Karpas-422 (cell line): ENCODE results near the gene SPSB3. TPM values are rescaled to one million over a fixed set of nuclear protein-coding genes. Genes with fewer than 3 reads are reported as not detected.

Experiments used
- DNase-seq: peaks from one replicate; pipeline ENCODE4 v3.0.0-alpha.2; 2015
- H2AFZ ChIP-seq: fragments of 200-600 bp; sonication (generic); 2 replicates; pipeline ENCODE4 v1.6.1; 2014; ENCODE audit warnings: antibody characterized with exemption, low read length, mixed read lengths
- H3K27ac ChIP-seq: fragments of 200-600 bp; sonication (generic); 2 replicates; pipeline ENCODE4 v1.5.1; 2014; ENCODE audit warnings: mild to moderate bottlenecking, low read length, moderate library complexity
- H3K27me3 ChIP-seq: fragments of 200-600 bp; sonication (generic); 2 replicates; pipeline ENCODE4 v1.6.1; 2014; ENCODE audit warnings: low read length, mixed read lengths
- H3K36me3 ChIP-seq: fragments of 200-600 bp; sonication (generic); 2 replicates; pipeline ENCODE4 v1.6.1; 2014; ENCODE audit warnings: low read length, mixed read lengths; ENCODE audit not compliant: insufficient read depth
- H3K4me1 ChIP-seq: fragments of 200-600 bp; sonication (generic); 2 replicates; pipeline ENCODE4 v1.6.1; 2014; ENCODE audit warnings: mild to moderate bottlenecking, low read length, mixed read lengths
- H3K4me2 ChIP-seq: fragments of 200-600 bp; sonication (generic); 2 replicates; pipeline ENCODE4 v1.6.1; 2014; ENCODE audit warnings: low read length, low read depth, mild to moderate bottlenecking; ENCODE audit not compliant: poor library complexity, severe bottlenecking
- H3K4me3 ChIP-seq: fragments of 200-600 bp; sonication (generic); 2 replicates; pipeline ENCODE4 v1.5.1; 2014; ENCODE audit warnings: mild to moderate bottlenecking, antibody characterized with exemption, low read length, mixed read lengths
- H3K79me2 ChIP-seq: fragments of 200-600 bp; sonication (generic); 2 replicates; pipeline ENCODE4 v1.6.1; 2014; ENCODE audit warnings: mild to moderate bottlenecking, low read length, mixed read lengths
- H3K9ac ChIP-seq: fragments of 200-600 bp; sonication (generic); 2 replicates; pipeline ENCODE4 v1.6.0; 2014; ENCODE audit warnings: low read length
- H3K9me2 ChIP-seq: fragments of 200-600 bp; sonication (generic), shearing (Covaris generic); replicated peaks from 2 replicates; pipeline ENCODE4 v1.6.0; 2014; ENCODE audit warnings: mild to moderate bottlenecking, low read length, moderate library complexity; ENCODE audit not compliant: insufficient read depth
- H3K9me3 ChIP-seq: fragments of 300-700, 200-600 bp; sonication (generic); 2 replicates; pipeline ENCODE4 v1.6.1; 2014; ENCODE audit warnings: low read length, mixed read lengths
- H4K20me1 ChIP-seq: fragments of 200-600 bp; sonication (generic); 2 replicates; pipeline ENCODE4 v1.6.1; 2014; ENCODE audit warnings: mild to moderate bottlenecking, antibody characterized with exemption, low read length, low read depth; ENCODE audit not compliant: insufficient read depth
- total RNA-seq: library from RNA; depleted of rRNA; stranded (reverse); fragments of >200 nt; shearing (Covaris generic); gene quantifications from 2 replicates; pipeline ENCODE4 v1.2.3, GENCODE V29; 2014; ENCODE audit warnings: low replicate concordance

The SPSB3 gene
- total RNA-seq, 1 experiment from 2014 or later, result 38.5 TPM

DNA sequence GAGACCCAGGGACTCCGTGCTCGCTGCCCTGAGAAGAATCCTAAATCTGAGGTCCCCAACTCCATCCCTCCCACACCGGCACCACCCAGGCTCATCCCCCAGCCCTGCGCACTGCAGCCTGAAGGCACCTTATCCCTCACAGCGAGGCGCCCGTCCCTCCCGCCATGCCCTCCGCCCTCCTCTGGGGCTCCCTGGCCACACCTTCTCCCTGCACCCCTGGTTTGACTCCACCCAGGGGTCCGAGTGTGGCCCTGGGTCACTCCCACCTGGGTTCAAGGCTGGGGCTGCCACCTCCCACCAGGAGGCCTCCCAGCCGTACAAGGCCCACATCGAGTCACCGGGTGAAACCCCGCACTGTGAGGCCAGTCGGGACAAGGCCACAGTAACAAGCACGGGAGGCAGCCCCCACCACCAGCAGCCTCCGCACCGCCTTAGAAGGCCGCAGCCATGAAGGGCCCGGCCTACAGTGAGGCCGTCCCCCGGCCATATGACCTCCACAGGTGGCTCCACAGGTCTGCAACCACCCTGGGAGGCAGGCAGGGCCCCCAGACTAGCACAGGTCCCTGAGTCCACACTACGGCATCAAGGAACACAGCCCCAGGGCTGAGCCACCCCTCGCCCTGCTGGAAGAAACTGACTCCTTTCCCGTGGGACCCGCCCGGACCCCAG is 36.0 kb upstream of the SPSB3 start:
- Histone ChIP-seq H3K36me3 (no peaks in the 10 kb centered on the region; the same call in 1 of the 2 replicates), H3K4me2 (no peak overlapping the region)

GRCh38 chr16:1817716-1818115 is 35.3 kb upstream of the SPSB3 start:
- no peaks in the 10 kb centered on the region for H3K9me3 ChIP-seq
- no peak for DNase-seq
- H3K79me2 ChIP-seq, result no peaks in the 10 kb centered on the region
- H3K9ac ChIP-seq, result no peak overlapping the region
- no peak overlapping the region for H2AFZ ChIP-seq
- no peaks in the 10 kb centered on the region for H3K4me1 ChIP-seq
- no peaks in the 10 kb centered on the region for H4K20me1 ChIP-seq
- no peak overlapping the region for H3K27ac ChIP-seq
- no peak overlapping the region for H3K4me2 ChIP-seq
- H3K9me2 ChIP-seq, result no peaks in the 10 kb centered on the region
- no peak overlapping the region for H3K4me3 ChIP-seq
- H3K36me3 ChIP-seq, result no peaks in the 10 kb centered on the region; the same call in 1 of the 2 replicates
- H3K27me3 ChIP-seq, result no peaks in the 10 kb centered on the region

More for the DNA sequence above, 36.0 kb upstream of the SPSB3 start:
- Histone ChIP-seq H3K4me1 (no peaks in the 10 kb centered on the region), H3K4me3 (no peak overlapping the region), H3K9me2 (no peaks in the 10 kb centered on the region), H3K9me3 (no peaks in the 10 kb centered on the region), H2AFZ (no peak overlapping the region), H3K9ac (no peak overlapping the region), H4K20me1 (no peaks in the 10 kb centered on the region), H3K27ac (no peak overlapping the region), H3K79me2 (no peaks in the 10 kb centered on the region), H3K27me3 (no peaks in the 10 kb centered on the region)
- no peak for DNase-seq

DNA sequence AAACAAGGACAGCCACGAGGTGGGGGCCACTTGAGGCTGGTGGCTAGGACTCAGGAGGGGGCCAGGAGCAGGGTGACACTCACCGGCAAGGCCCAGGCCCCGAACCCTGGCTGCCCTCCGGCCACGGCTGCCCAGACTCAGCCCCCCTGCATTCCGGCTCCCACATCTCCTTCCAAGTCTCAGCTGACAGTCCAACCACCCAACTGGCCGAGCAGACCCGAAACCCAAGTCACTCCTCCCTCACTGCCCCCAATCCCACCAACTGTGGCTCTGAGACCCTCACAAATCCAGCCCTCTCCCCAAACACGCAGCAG is 34.9 kb upstream of the SPSB3 start:
- Histone ChIP-seq H3K27ac (no peak overlapping the region), H3K9me2 (no peaks in the 10 kb centered on the region), H3K4me3 (no peak overlapping the region), H4K20me1 (no peaks in the 10 kb centered on the region), H3K9ac (no peak overlapping the region), H3K4me2 (no peak overlapping the region), H3K79me2 (no peaks in the 10 kb centered on the region), H3K27me3 (no peaks in the 10 kb centered on the region), H3K4me1 (no peaks in the 10 kb centered on the region), H3K36me3 (no peaks in the 10 kb centered on the region; the same call in 1 of the 2 replicates), H3K9me3 (no peaks in the 10 kb centered on the region), H2AFZ (no peak overlapping the region)
- DNase-seq, result no peak

GRCh38 chr16:1816396-1817275 is 34.3 kb upstream of the SPSB3 start:
- H3K79me2 ChIP-seq, result no peaks in the 10 kb centered on the region

DNA sequence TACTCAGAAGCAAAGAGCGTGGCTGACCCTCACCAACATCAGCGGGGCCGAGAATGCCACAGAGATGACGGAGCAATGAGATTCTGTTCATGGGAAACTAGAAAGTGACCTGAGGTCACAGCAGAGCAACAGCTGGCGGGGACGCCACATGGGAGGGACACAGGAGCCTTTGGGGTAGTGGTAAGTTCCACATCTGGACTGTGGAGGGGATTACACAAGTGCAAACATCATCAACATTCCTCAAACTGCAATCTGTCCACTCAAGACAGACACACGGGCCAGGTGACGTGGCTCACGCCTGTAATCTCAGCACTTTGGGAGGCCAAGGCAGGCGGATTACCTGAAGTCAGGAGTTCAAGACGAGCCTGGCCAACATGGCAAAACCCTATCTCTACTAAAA is 33.1 kb upstream of the SPSB3 start:
- no peak overlapping the region for H2AFZ ChIP-seq
- no peak overlapping the region for H3K27ac ChIP-seq
- H3K9me3 ChIP-seq, result no peaks in the 10 kb centered on the region
- no peak overlapping the region for H3K9ac ChIP-seq
- no peaks in the 10 kb centered on the region for H3K27me3 ChIP-seq
- no peaks in the 10 kb centered on the region for H3K9me2 ChIP-seq
- H3K4me3 ChIP-seq, result no peak overlapping the region
- H3K79me2 ChIP-seq, result no peaks in the 10 kb centered on the region
- no peaks in the 10 kb centered on the region for H3K4me1 ChIP-seq
- H4K20me1 ChIP-seq, result no peaks in the 10 kb centered on the region
- H3K36me3 ChIP-seq, result no peaks in the 10 kb centered on the region; the same call in 1 of the 2 replicates
- H3K4me2 ChIP-seq, result no peak overlapping the region
- DNase-seq, result no peak

More at GRCh38 chr16:1816396-1817275, 34.3 kb upstream of the SPSB3 start:
- H3K4me2 ChIP-seq, result no peak overlapping the region
- no peak overlapping the region for H2AFZ ChIP-seq
- no peak overlapping the region for H3K9ac ChIP-seq
- H3K4me1 ChIP-seq, result no peaks in the 10 kb centered on the region
- no peaks in the 10 kb centered on the region for H4K20me1 ChIP-seq
- no peaks in the 10 kb centered on the region for H3K9me3 ChIP-seq
- H3K27ac ChIP-seq, result no peak overlapping the region
- H3K9me2 ChIP-seq, result no peaks in the 10 kb centered on the region
- no peak for DNase-seq
- H3K36me3 ChIP-seq, result no peaks in the 10 kb centered on the region; the same call in 1 of the 2 replicates
- no peak overlapping the region for H3K4me3 ChIP-seq
- H3K27me3 ChIP-seq, result no peaks in the 10 kb centered on the region

DNA sequence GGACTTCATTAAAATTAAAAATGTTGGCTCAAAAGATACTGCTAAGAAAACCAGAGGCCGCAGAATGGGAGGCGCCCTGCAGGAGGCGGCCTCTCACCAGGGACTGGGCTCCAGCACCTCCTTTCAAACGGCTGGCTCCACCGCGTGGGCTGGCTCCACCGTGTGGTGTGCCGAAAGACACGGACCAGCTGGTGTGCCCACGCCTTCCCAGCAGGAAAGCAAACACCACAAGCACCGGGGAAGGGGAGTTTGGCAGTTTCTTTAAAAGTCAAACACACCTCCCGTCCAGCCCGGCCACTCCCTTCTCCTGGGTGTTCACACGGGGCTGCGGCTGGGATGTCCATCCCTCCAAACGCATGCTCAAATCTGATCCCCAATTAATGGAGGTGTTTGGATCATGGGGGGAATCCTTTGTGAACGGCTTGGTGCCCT is 30.4 kb upstream of the SPSB3 start:
- Histone ChIP-seq H3K36me3 (no peaks in the 10 kb centered on the region; the same call in 1 of the 2 replicates), H2AFZ (no peak overlapping the region)

GRCh38 chr16:1810536-1810935 is 28.2 kb upstream of the SPSB3 start:
- Histone ChIP-seq H3K27me3 (no peaks in the 10 kb centered on the region), H3K4me2 (no peak overlapping the region), H4K20me1 (no peaks in the 10 kb centered on the region), H3K79me2 (no peaks in the 10 kb centered on the region), H3K9me3 (no peaks in the 10 kb centered on the region), H3K4me3 (no peak overlapping the region), H3K9ac (no peak overlapping the region), H3K27ac (no peak overlapping the region), H3K9me2 (no peaks in the 10 kb centered on the region), H2AFZ (no peak overlapping the region), H3K36me3 (no peaks in the 10 kb centered on the region; the same call in 1 of the 2 replicates), H3K4me1 (no peaks in the 10 kb centered on the region)
- DNase-seq, result no peak

More for the DNA sequence above, 30.4 kb upstream of the SPSB3 start:
- Histone ChIP-seq H3K4me1 (no peaks in the 10 kb centered on the region), H3K79me2 (no peaks in the 10 kb centered on the region), H3K9me3 (no peaks in the 10 kb centered on the region), H3K9me2 (no peaks in the 10 kb centered on the region), H3K27ac (no peak overlapping the region), H3K4me3 (no peak overlapping the region), H4K20me1 (no peaks in the 10 kb centered on the region), H3K9ac (no peak overlapping the region), H3K27me3 (no peaks in the 10 kb centered on the region), H3K4me2 (no peak overlapping the region)
- DNase-seq, result peak; percentile 67

GRCh38 chr16:1810106-1810505 is 27.7 kb upstream of the SPSB3 start:
- Histone ChIP-seq H3K4me2 (no peak overlapping the region), H2AFZ (no peak overlapping the region), H3K36me3 (no peaks in the 10 kb centered on the region; the same call in 1 of the 2 replicates), H3K27ac (no peak overlapping the region), H3K4me1 (no peaks in the 10 kb centered on the region), H3K4me3 (no peak overlapping the region), H3K9ac (no peak overlapping the region), H4K20me1 (no peaks in the 10 kb centered on the region), H3K79me2 (no peaks in the 10 kb centered on the region), H3K9me3 (no peaks in the 10 kb centered on the region), H3K27me3 (no peaks in the 10 kb centered on the region), H3K9me2 (no peaks in the 10 kb centered on the region)
- no peak for DNase-seq
